Ecto neural progenitor cell (in vitro differentiated cells): ENCODE measurements around the gene GID4.

Experiments used
- DNase-seq: peaks from one replicate; pipeline ENCODE4 v3.0.0-alpha.2; 2018; ENCODE audit warnings: low spot score

GID4 gene

GRCh38 chr17:18016426-18016825 lies 22.8 kb upstream of the GID4 start:
- no peak for DNase-seq

DNA sequence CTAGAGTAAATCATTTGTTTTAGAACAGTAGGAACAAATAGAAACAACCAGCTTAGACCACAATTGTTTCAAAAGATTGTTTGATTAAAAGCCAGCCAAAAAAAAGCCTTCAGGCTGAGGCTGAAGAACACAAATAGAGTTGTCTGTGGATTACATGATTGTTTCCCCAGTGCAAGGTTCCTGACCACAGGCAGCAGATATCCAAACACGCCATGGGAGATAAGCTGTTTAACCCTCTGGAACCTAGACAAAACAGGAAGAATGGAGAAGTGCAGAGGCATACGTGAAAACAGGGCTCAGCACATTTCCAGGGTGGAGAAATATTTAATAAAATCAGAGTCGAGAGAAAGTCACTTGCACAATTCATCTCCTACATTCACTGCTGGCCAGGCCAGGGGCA lies 21.2 kb upstream of the GID4 start:
- no peak for DNase-seq

DNA sequence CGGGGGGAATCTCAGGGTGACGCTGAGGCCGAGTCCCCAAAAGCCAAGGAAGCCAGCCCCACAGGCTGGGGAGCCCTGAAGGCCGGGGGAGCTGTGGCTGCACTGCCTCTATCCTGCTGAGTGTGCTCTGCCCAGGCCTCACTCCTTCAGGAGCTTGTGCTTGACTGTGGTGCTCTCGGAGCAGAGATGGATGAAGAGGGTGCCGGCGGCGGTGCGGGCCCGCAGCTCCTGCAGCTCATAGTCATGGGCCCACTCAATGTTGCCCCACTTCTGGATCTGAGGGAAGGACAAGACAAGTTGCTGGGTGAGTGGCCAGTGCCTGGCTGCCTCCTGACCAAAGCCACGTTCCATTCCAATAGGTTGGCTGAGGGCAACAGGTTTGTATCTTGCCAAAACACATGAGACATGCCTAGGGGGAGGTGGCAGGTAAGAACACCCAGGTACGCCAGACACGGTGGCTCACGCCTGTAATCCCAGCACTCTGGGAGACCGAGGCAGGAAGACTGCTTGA lies 20.7 kb upstream of the GID4 start:
- DNase-seq, result no peak

- no peak for DNase-seq
Measured at GRCh38 chr17:18019838-18020154, 19.4 kb upstream of the GID4 start.

DNA sequence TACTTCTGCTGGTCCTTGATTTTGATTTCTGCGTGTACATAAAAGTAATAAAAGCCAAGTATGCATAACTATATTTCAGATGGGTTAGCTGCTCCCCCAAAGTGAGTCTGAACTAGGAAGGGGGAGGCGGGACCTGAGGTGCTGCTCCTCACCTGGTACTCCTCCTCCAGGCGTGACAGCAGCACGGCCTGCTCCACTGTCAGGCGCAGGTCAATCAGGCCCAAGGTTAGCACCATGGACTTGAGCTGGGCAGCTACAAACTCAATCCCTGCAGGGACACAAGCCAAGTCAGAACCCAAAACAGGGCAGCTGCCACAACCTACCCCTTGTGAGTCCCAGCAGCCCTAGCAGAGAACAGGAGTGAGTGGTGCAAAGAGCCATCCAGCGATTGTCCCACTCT lies 18.2 kb upstream of the GID4 start:
- DNase-seq, result no peak

DNA sequence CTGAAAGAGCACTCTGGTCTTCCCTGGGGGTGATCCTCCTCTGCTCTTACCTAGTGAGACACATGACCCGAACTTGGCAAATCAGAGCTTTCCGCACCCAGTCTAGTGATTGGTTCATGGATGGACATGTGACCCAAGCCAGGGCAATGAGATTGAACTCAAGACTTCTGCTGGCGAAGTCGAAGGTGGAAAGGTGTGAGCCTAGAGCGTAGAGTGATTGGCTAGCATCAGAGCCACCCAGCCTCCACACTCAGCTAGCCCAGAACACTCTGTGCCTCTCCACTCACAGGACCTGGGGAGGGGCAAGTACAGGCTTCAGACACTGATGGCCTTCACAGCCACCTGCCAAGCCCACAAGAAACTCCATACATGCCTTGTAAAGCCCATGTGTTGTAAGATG lies 17.8 kb upstream of the GID4 start:
- DNase-seq, result no peak

DNA sequence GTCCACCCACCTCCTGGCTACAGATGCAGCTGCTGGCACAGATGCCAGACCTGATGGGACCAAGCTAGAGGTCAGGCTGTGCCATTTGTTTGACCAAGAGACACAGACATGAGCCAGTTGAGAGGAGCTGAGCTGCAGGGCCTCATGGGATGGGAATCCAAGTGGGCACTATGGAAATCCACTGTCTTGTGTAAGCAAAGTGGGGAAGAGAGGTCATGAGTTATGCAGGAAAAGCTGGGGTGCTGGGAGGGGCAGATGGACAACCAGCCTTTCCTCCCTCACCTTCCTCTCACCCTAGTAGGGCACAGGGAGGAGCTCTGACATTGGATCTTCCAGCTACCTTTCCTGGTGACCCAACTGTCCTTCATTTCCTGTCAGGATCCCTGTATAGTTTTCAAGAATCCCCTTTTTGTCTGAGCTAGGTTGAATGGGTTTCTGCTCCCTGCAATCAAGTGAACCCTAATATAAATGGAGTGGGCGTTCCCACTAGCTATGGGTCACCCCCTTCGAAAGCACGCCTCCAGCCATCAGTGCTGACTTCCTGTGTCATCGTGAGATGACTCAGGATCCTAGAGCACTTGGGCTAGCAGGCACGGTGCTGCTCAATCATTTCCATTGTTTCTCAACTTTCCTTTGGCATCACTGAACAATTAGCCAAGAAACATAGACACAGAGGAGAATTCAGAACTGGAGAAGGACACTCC lies 13.8 kb upstream of the GID4 start:
- DNase-seq, result no peak

DNA sequence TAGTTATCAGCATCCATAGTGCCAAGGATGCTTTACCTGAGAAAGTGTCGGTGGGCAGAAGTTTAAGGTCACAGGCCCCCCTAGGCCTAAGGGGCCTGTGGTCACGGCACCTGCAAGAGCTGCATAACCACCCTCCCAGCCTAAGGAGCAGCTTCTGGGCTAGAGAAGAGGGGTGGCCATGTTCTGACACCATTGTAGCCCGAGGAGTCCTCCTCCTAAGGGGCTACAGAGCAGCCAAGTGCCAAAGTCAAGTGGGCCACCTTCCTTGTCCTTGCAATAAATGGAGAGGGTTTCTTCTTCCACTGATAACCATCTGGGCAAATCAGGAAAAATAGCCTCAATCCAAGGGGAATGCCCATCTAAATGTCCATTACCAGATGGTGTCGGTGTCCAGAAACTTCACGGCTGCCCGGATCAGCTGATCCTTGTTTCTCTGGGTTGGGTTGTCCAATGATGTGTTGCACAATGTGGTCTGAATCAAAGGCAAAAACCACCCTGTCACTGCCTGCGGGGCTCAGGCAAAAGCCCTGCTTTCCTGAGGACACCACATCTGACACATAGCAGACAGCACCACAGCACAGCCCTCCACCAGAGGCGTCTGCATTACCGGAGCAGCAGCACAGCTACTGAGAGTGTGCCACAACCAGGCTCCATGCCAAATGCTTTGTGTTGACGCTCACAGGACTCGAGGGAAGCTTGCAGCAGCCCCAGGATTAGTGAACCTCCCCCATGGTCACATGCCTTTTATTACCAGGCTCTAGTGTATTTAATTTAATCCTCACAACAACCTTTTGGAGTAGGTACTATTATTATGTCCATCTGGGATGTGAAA lies 13.0 kb upstream of the GID4 start:
- no peak for DNase-seq

GRCh38 chr17:18027280-18027679 lies 11.9 kb upstream of the GID4 start:
- no peak for DNase-seq

- no peak for DNase-seq
Measured at GRCh38 chr17:18028114-18028951, 10.9 kb upstream of the GID4 start.

DNA sequence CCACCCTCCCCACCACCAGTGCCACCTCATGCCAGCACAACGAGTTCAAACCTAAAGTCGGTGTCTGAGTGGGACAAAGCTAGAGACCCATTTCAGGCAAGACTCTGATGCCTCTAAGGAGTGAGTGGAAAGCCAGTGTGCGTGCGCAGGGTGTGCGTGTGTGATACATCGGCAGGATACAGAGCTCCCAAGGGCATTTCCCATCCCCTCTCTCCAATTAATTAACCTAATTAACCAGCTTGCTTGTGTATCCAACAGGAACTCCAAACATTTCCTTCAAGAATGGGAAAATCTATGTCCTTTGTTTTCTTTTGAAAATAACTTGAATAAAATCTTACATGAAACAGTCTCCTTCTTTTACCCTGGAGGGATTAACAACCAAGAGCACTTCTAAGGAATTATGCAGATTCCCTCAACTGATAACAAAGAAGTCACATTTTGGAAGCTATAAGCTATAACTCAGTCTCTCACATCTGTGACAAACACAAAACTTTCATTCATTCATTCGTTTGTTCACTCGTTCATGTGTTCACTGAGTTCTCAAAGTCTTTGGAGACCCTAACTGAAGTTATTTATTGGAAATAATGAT lies 10.2 kb upstream of the GID4 start:
- no peak for DNase-seq

GRCh38 chr17:18031955-18032354 lies 7.3 kb upstream of the GID4 start:
- no peak for DNase-seq

DNA sequence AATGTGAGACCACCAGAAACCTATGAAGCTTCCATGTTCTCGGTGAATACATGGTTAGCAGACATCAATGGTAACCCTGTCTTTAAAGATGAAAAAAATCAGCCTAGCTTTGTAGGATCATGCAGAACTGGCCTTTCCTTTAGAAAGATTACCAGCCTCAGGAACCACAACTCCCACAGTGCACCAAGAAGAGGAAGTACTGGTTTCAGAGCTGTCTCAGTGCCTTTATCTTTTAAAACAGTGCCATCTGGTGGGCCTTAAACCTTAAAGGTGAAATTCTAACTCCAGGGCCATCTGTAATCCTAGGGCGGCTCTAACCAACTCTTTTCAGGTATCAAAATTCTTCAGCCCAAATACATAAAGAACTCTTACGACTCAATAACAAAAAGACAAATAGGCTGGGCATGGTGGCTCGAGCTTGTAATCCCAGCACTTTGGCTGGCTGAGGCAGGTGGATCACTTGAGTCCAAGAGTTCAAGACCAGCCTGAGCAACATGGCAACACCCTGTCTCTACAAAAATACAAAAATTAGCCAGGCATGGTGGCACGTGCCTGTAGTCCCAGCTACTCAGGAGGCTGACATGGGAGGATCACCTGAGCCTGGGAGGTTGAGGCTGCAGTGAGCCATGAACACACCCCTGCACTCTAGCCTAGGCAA lies 5.6 kb upstream of the GID4 start:
- DNase-seq, result no peak

DNA sequence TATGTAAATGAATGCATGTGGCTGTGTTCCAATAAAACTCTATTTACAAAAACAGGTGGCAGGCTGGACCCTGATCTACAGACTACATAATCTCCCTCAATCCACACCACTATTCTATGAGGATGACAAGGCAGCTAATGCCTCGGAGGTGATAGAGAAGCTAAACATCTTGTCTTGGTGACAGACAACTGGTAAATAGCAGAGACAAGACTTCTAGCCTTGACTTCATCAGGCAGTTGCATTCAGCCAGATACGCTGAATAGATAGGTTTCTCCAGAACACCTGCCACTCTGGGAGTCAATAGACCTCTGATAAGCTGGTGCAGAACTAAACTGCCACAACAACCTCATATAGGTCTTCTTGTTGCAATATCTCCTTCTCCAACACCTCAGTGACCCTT lies 3.5 kb upstream of the GID4 start:
- no peak for DNase-seq

DNA sequence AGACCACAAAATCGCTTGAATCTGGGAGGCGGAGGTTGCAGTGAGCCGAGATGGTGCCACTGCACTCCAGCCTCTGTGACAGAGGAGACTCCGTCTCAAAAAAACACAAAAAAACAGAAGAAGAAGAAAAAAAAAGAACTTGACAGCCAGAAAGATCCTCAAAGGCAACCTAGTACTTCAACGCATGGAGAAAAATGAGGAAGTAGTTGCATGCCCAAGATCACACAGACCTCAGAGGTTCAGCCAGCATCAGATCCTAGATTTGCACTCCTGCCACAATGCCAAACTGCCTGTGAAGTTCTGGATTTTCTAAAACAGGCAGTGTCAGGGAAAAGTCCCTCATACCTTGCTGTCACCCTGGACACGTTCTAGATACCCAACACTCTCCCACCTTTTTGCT lies 1.7 kb upstream of the GID4 start:
- no peak for DNase-seq

GRCh38 chr17:18038149-18038850 lies 908 bp upstream of the GID4 start:
- no peak for DNase-seq

DNA sequence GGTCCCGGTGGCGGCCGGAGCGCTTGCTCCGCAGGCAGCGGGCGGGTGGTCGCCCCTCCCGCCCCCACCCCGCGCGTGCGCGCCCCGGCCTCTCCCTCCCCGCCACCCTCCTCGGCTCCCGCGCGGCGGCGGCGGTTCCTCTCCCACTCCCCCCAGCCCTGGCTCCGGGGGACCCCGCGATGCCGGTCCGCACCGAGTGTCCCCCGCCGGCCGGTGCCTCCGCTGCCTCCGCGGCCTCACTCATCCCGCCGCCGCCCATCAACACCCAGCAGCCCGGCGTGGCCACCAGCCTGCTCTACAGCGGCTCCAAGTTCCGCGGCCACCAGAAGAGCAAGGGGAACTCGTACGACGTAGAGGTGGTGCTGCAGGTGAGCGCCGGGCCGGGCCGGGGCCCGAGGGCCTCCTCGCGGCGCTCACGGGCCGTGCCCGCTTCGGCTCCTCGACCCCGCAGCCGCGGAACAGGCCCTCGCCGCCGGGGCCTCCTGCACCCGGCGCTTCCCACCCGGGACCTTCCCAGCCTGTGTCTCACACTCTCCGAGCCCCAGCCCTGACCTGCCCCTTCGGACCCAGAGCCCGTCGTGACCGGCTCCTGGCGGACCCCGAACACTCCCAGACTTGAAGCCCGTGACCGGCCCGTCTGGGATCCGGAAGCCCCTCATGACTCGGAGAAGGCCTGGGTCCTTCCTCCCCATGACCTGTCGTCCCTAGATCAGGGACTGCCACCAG lies 490 bp downstream of the GID4 start:
- DNase-seq, result peak; percentile 77

GRCh38 chr17:18040261-18040858 lies 1.2 kb downstream of the GID4 start:
- no peak for DNase-seq

- DNase-seq, result no peak
Measured at GRCh38 chr17:18041776-18042175, 2.6 kb downstream of the GID4 start.

- no peak for DNase-seq
Measured at GRCh38 chr17:18042983-18043382, 3.8 kb downstream of the GID4 start.
